GM21447 (cell line): ENCODE results near the gene SLC35B2.

Experiments
- ATAC-seq: cut with Tn5 transposase; IDR thresholded peaks from one replicate; pipeline ENCODE4 v1.9.1; 2021; ENCODE audit not compliant: unreplicated experiment

The SLC35B2 gene

DNA sequence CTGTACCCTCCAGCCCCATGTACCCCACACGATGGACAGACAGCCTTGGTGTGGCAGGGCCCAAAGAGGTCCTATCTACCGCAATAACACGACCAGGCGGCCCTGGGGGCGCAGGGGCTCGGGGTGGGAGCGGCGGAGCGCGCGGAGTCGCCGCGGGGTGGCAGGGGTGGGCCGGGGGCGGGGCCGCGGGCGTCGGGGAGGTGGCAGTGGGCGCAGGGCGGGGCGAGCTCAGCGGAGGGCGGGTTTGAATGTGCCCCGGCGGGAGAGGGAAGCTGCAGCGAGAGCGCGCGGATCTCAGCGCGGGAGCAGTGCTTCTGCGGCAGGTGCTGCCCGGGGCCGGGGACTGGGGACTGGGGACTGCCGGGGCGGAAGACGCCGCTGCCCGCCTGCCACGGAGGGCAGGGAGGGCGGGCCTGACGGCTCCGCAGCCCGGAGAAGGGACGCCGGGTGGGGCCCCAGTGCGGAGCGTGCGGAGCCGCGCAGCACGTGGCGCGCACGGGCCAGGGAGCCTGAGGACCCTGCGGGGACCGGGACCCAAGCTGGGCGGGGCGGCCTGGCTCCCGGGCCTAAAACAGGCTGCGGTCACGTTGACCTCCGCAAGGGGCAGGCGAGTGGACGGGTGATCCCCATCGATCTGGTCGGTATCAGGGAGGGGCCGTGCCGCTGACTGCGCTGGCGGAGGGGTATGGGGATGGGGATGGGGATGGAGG is 33.9 kb downstream of the SLC35B2 start, which contains the start of gene SLC29A1:
TSS of gene SLC29A1 (plus strand) at position 277 of the 710 bp plus-strand sequence. CDS start 3,719 bp downstream, outside the sequence.
- peak; percentile 48 for ATAC-seq

- no peak for ATAC-seq
Measured at GRCh38 chr6:44222486-44223318, 34.6 kb downstream of the SLC35B2 start.

GRCh38 chr6:44221961-44222335 is 35.4 kb downstream of the SLC35B2 start:
- ATAC-seq: no peak

DNA sequence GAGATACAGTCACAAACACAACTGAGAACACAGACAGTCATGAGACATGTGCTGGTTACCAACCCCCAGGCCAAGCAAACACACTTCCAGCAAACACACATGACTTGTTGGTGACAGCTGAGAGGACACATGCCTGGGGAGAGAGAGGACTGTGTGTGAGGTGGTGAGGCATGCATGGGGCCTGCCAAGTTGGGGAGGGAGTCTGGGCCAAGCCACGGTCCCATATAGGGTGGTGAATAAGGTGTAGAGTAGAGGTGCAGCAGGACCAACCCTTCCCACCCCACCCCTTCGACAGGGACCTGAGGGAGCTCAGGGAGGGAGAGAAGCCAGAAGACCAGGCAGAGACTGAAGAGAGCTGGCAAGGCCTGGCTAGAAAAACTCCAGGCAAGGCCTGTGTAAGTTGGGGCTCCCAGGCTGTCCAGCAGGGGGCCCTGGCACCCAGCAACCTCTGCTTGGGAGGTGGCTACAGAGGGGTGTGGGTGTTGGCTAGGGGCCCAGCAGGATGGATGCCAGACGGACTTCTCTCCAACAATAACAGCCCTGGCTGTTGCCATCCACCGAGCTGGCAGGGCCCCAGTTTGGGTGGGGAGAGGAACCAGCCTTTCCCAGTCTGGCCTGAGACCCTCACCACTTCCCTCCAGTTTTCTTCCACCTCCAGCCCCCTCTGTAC is 35.9 kb downstream of the SLC35B2 start:
- ATAC-seq: peak; percentile 30

GRCh38 chr6:44220913-44221290 is 36.4 kb downstream of the SLC35B2 start:
- ATAC-seq: no peak

DNA sequence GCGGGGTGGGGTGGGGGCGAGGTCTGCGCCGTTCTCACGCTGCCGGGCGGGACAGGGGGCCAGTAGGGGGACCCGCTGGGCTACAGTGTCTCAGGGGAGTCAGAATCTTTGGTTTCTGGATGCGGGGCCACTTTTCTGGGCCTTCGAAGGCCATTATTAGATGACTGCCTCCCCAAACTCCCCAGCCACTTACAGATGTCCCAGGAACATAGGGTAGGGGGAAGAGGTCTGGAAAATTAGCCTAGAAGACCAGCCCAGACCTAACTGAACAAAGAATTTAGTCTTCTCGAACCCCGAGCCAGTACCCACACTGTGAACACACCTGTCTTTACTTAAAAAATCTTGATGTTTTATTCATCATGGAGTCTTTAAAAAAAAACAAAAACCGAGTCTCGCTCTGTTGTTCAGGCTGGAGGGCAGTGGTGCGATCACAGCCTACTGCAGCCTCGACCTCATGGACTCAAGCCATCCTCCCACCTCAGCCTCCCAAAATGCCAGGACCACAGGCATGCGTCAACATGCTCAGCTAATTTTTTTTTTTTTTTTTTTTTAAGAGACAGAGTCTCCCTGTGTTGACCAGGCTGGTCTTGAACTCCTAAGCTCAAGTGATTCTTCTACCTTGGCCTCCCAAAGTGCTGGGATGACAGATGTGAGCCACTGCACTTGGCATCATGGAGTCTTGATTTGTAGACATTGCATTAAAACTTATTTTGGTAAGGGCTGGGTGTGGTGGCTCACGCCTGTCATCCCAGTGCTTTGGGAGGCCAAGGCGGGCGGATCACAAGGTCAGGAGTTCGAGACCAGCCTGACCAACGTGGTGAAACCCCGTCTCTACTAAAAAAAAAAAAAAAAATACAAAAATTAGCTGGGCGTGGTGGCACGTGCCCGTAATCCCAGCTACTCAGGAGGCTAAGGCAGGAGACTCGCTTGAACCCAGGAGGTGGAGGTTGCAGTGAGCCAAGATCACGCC is 37.2 kb downstream of the SLC35B2 start:
- ATAC-seq: no peak

- peak; percentile 37 for ATAC-seq
Measured at GRCh38 chr6:44219053-44219814, 38.1 kb downstream of the SLC35B2 start.

DNA sequence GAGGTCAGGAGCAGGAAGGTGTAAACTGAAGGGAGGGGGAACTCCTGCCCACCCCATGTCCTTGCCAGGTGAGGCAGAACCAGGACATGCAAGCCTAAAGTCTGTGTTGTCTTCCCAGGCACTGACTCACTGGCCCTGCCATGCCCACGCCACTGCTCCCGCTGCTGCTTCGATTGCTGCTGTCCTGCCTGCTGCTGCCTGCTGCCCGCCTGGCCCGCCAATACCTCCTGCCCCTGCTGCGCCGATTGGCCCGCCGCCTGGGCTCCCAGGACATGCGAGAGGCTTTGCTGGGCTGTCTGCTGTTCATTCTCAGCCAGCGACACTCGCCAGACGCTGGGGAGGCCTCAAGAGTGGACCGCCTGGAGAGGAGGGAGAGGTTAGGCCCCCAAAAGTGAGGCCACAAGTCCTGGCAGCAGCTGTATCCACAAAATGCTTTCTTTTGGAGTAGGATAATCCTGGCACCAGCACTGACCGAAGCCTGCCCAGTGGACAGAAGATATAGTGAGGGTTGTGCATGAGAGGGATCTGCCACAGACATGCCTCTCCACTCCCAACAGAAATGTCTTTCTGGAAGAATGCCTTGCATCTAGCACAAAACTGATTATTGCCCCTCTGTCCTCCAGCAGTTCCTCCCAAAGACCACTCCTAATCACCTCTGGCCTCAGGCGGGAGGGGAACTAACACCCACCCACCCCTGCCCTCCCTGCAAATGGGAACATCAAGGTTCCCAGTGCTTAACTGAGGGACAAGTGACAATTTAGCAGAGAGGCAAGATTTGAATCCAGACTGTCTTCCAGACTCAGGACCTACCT is 39.8 kb downstream of the SLC35B2 start:
- no peak for ATAC-seq

- no peak for ATAC-seq
Measured at GRCh38 chr6:44216677-44217331, 40.5 kb downstream of the SLC35B2 start, which contains the start of gene MYMX. TSS of gene MYMX (plus strand) at chr6:44216926. CDS start at chr6:44217472, 546 bp downstream.

GRCh38 chr6:44214307-44214706 is 43.0 kb downstream of the SLC35B2 start:
- no peak for ATAC-seq

DNA sequence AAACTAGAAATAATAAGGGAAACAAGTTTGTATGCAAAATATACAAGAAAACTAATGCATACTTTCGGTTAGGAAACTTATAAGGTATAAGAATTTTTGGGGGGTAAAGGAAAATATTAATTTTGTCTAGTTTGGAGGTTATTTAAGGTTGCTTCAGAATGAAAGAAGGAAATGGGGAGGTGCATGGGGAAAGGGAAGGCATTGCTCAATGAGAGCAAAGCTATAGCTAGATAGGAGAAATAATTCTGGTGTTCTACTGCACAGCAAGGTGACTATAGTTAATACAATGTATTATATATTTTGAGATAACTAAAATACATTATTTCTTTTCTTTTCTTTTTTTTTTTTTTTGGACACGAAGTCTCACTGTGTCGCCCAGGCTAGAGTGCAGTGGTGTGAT is 46.0 kb downstream of the SLC35B2 start:
- no peak for ATAC-seq

- ATAC-seq: no peak
Measured at GRCh38 chr6:44207966-44208365, 49.4 kb downstream of the SLC35B2 start.
